CD4-positive, alpha-beta T cell (primary cell): ENCODE results near the gene PHEX. TPM values are rescaled to one million over a fixed set of nuclear protein-coding genes. Genes with fewer than 3 reads are reported as not detected.

ENCODE experiments used
- ATAC-seq: fragments of 200-7000 bp; cut with Tn5 transposase; one replicate; pipeline ENCODE4 v1.10.0; 2022; ENCODE audit warnings: mild to moderate bottlenecking; ENCODE audit not compliant: poor library complexity
- CTCF ChIA-PET: fragments of 350-600 bp; sonication (Branson Sonifier 250); formaldehyde crosslinking; loops from one replicate; lab custom pipeline; 2021; ENCODE audit warnings: antibody characterized with exemption, inconsistent platforms; lab: Charles Lee
- POLR2A ChIA-PET: fragments of 350-600 bp; sonication (Branson Sonifier 250); formaldehyde crosslinking; loops from one replicate; lab custom pipeline; 2021; ENCODE audit warnings: antibody characterized with exemption, inconsistent platforms; lab: Charles Lee
- DNase-seq, 14 experiments: peaks; one replicate each; pipeline ENCODE4 v3.0.0-alpha.2; 2013 to 2020; ENCODE audit warnings: mixed read lengths in 2 of 14
- H3K27ac ChIP-seq, 2 donors: one replicate each; pipeline versions ENCODE4 v1.5.1 to v1.7.0; 2013; ENCODE audit warnings: low read length in 2 of 2, low read depth in 1 of 2, mild to moderate bottlenecking in 1 of 2
- H3K27me3 ChIP-seq, 2 experiments: 1 replicate in 1 of 2; 2 replicates in 1 of 2; pipeline versions ENCODE4 v1.6.1 to v1.7.0; 2013; ENCODE audit warnings: low read length in 2 of 2, control low read depth in 1 of 2, mild to moderate bottlenecking in 1 of 2, moderate library complexity in 1 of 2; ENCODE audit not compliant: insufficient read depth in 2 of 2, control insufficient read depth in 1 of 2
- H3K36me3 ChIP-seq: one replicate; pipeline ENCODE4 v1.6.1; 2013; ENCODE audit warnings: low read length, control low read depth; ENCODE audit not compliant: insufficient read depth
- H3K4me1 ChIP-seq: one replicate; pipeline ENCODE4 v1.6.1; 2013; ENCODE audit warnings: low read length, control low read depth; ENCODE audit not compliant: insufficient read depth
- H3K4me3 ChIP-seq: one replicate; pipeline ENCODE4 v1.5.1; 2013; ENCODE audit warnings: mild to moderate bottlenecking, low read length, moderate library complexity
- H3K9me3 ChIP-seq, 2 experiments: 1 replicate in 1 of 2; 2 replicates in 1 of 2; pipeline versions ENCODE4 v1.6.1 to v1.7.0; 2013; ENCODE audit warnings: low read length in 2 of 2, mild to moderate bottlenecking in 2 of 2, control low read depth in 1 of 2, moderate library complexity in 1 of 2; ENCODE audit not compliant: control insufficient read depth in 1 of 2, insufficient read depth in 1 of 2
- H3K27ac Mint-ChIP-seq: one replicate; pipeline ENCODE4 v1.8.0; 2020; ENCODE audit warnings: mixed read lengths
- H3K27me3 Mint-ChIP-seq: one replicate; pipeline ENCODE4 v1.8.0; 2021; ENCODE audit warnings: mixed read lengths
- H3K36me3 Mint-ChIP-seq: one replicate; pipeline ENCODE4 v1.8.0; 2021; ENCODE audit warnings: low read depth, mixed read lengths
- H3K4me1 Mint-ChIP-seq: one replicate; pipeline ENCODE4 v1.8.0; 2021; ENCODE audit warnings: low read depth, mixed read lengths
- H3K4me3 Mint-ChIP-seq: one replicate; pipeline ENCODE4 v1.8.0; 2020; ENCODE audit warnings: mild to moderate bottlenecking, mixed read lengths
- H3K9me3 Mint-ChIP-seq: one replicate; pipeline ENCODE4 v1.8.0; 2020; ENCODE audit warnings: mixed read lengths
- CTCF ChIP-seq: fragments of 200-600 bp; IDR thresholded peaks from one replicate; pipeline ENCODE4 v1.8.0; 2022; ENCODE audit warnings: antibody characterized with exemption, mild to moderate bottlenecking
- intact Hi-C, 2 experiments: fragments of 100-400 bp; cut with DNase I in 1 of 2; cut with micrococcal nuclease in 1 of 2; formaldehyde crosslinking; loops; one replicate each; pipeline versions ENCODE4 v1.15.1 to v1.9.0; 2023 to 2025; cut with DNase I, micrococcal nuclease
- total RNA-seq, 174 experiments: library from RNA in 2 of 174; stranded (reverse) in 2 of 174; gene quantifications; one replicate each; pipeline ENCODE4 v1.2.3 and lab custom pipeline; 2021 to 2026

The PHEX gene
- total RNA-seq, 2 experiments from 2014 or later = 0.08 to 0.14 TPM

- Mint-ChIP-seq H3K27ac (no peak overlapping the region), H3K9me3 (no peaks in the 10 kb centered on the region), H3K4me3 (no peak overlapping the region), H3K27me3 (no peaks in the 10 kb centered on the region), H3K4me1 (no peaks in the 10 kb centered on the region), H3K36me3 (no peaks in the 10 kb centered on the region)
- no peaks in the 10 kb centered on the region for H3K4me1 ChIP-seq
- ATAC-seq (no peak), DNase-seq (no peak)
- no peak overlapping the region for H3K4me3 ChIP-seq
- POLR2A ChIA-PET = no interaction called here
- H3K27me3 ChIP-seq = no peaks in the 10 kb centered on the region
- intact Hi-C loops = no loop called here
- no peak for TF ChIP-seq CTCF
- CTCF ChIA-PET = interaction anchor here (1.4 kb wide), 1 partner anchor 25 kb away, joined by 3 read pairs; no protein-coding TSS in a partner anchor
- no peaks in the 10 kb centered on the region for H3K36me3 ChIP-seq
- H3K9me3 ChIP-seq = no peaks in the 10 kb centered on the region
- no peak overlapping the region for H3K27ac ChIP-seq
Measured at GRCh38 chrX:22110729-22111494, 78.8 kb downstream of the PHEX start.

GRCh38 chrX:22116605-22117546 is 84.8 kb downstream of the PHEX start:
- no peak overlapping the region for H3K27ac Mint-ChIP-seq
- POLR2A ChIA-PET = no interaction called here
- no peak overlapping the region for H3K27ac ChIP-seq
- no peak for ATAC-seq
- no peak for DNase-seq
- no peak overlapping the region for H3K4me3 Mint-ChIP-seq
- H3K4me1 Mint-ChIP-seq = no peaks in the 10 kb centered on the region
- CTCF ChIA-PET = no interaction called here
- H3K9me3 ChIP-seq = no peaks in the 10 kb centered on the region
- no peak for TF ChIP-seq CTCF
- H3K36me3 ChIP-seq = no peaks in the 10 kb centered on the region
- H3K9me3 Mint-ChIP-seq = no peaks in the 10 kb centered on the region
- H3K4me1 ChIP-seq = no peaks in the 10 kb centered on the region
- H3K27me3 Mint-ChIP-seq = no peaks in the 10 kb centered on the region
- H3K27me3 ChIP-seq = no peaks in the 10 kb centered on the region
- intact Hi-C loops = no loop called here
- H3K4me3 ChIP-seq = no peak overlapping the region
- H3K36me3 Mint-ChIP-seq = no peaks in the 10 kb centered on the region

- H3K36me3 ChIP-seq = no peaks in the 10 kb centered on the region
- no peak for TF ChIP-seq CTCF
- DNase-seq = no peak
- Mint-ChIP-seq H3K27me3 (no peaks in the 10 kb centered on the region), H3K27ac (no peak overlapping the region), H3K4me1 (no peaks in the 10 kb centered on the region), H3K9me3 (no peaks in the 10 kb centered on the region), H3K4me3 (no peak overlapping the region), H3K36me3 (no peaks in the 10 kb centered on the region)
- H3K27ac ChIP-seq = no peak overlapping the region
- no peak overlapping the region for H3K4me3 ChIP-seq
- no peaks in the 10 kb centered on the region for H3K27me3 ChIP-seq
- CTCF ChIA-PET = no interaction called here
- intact Hi-C loops = no loop called here
- ATAC-seq = no peak
- POLR2A ChIA-PET = no interaction called here
- H3K9me3 ChIP-seq = no peaks in the 10 kb centered on the region
- no peaks in the 10 kb centered on the region for H3K4me1 ChIP-seq
Measured at GRCh38 chrX:22117633-22118032, 85.5 kb downstream of the PHEX start.
